Measurements from ENCODE around the gene CSNK2A2.

DNA sequence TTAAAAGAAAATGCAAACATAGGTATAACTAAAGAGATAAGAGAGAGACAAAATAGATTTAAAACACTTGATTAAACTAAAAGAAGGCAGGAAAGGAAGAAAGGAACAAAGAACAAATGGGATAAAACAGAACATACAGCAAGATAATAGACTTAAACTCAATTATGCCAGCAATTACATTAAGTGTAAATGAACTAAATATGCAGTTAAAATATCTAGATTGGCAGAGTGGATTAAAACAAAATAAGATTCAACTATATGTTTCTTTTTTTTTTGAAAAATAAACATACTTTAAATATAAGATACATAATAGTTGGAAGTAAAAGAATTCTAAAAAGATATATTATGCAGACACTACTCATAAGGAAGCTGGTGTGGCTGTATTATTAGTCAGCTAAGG is 59.1 kb downstream of the CSNK2A2 start:
- TF ChIP-seq, protein P1, sequence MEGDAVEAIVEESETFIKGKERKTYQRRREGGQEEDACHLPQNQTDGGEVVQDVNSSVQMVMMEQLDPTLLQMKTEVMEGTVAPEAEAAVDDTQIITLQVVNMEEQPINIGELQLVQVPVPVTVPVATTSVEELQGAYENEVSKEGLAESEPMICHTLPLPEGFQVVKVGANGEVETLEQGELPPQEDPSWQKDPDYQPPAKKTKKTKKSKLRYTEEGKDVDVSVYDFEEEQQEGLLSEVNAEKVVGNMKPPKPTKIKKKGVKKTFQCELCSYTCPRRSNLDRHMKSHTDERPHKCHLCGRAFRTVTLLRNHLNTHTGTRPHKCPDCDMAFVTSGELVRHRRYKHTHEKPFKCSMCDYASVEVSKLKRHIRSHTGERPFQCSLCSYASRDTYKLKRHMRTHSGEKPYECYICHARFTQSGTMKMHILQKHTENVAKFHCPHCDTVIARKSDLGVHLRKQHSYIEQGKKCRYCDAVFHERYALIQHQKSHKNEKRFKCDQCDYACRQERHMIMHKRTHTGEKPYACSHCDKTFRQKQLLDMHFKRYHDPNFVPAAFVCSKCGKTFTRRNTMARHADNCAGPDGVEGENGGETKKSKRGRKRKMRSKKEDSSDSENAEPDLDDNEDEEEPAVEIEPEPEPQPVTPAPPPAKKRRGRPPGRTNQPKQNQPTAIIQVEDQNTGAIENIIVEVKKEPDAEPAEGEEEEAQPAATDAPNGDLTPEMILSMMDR (IDR thresholded peaks at IDR 0.05 in 2 of 3, conservative IDR thresholded peaks at IDR 0.05 in 1 of 3; ENCODE audit: control insufficient read depth in 2 of 3, extremely low read depth in 1 of 3, insufficient read depth in 1 of 3, low read depth in 3 of 3, low read length in 3 of 3), result no peak
- TF ChIP-seq POLR2A (IDR thresholded peaks at IDR 0.05; ENCODE audit: low read depth, low read length) (no peak), ZZZ3 (IDR thresholded peaks at IDR 0.05; ENCODE audit: control insufficient read depth, insufficient read length, low read depth) (no peak), BCL11A (IDR thresholded peaks at IDR 0.05; ENCODE audit: low read depth, low read length) (no peak), SPI1 (IDR thresholded peaks at IDR 0.05; ENCODE audit: borderline replicate concordance, insufficient read depth, low read depth, low read length) (no peak), HDGF (IDR thresholded peaks at IDR 0.05) (no peak), ESRRA (IDR thresholded peaks at IDR 0.05; ENCODE audit: low read length) (no peak), SUZ12 (IDR thresholded peaks at IDR 0.05; ENCODE audit: unreplicated experiment) (no peak)

All from GM12878 (cell line).